BJ (cell line): ENCODE measurements around the gene C1QTNF6. TPM values are rescaled to one million over a fixed set of nuclear protein-coding genes. Genes with fewer than 3 reads are reported as not detected.

Experiments
- CTCF ChIA-PET: fragments of 350-600 bp; formaldehyde crosslinking; extraction: SDS; loops from one replicate; lab custom pipeline; 2021; ENCODE audit warnings: antibody characterized with exemption, inconsistent platforms; lab: Yijun Ruan, JAX
- POLR2A ChIA-PET: fragments of 300-600 bp; sonication (Branson Sonifier 250); formaldehyde crosslinking; extraction: SDS; loops from one replicate; lab custom pipeline; 2021; ENCODE audit warnings: antibody characterized with exemption; lab: Charles Lee
- DNase-seq: peaks from one replicate; pipeline ENCODE4 v3.0.0-alpha.2; 2011; ENCODE audit warnings: low read depth
- H3K27me3 ChIP-seq: 2 replicates; pipeline ENCODE4 v1.6.0; 2011; ENCODE audit warnings: low read length; ENCODE audit not compliant: control insufficient read depth, insufficient read depth
- H3K36me3 ChIP-seq: 2 replicates; pipeline ENCODE4 v1.5.1; 2011; ENCODE audit warnings: low read length; ENCODE audit not compliant: control insufficient read depth, insufficient read depth
- H3K4me3 ChIP-seq: 2 replicates; pipeline ENCODE4 v1.5.1; 2011; ENCODE audit warnings: low read depth, mild to moderate bottlenecking, control low read depth, low read length
- CTCF ChIP-seq: IDR thresholded peaks from 2 replicates; pipeline ENCODE4 v1.5.1; 2011; ENCODE audit warnings: low read depth, mild to moderate bottlenecking, control low read depth, inconsistent platforms, low read length, moderate library complexity; ENCODE audit not compliant: insufficient read depth
- polyA plus RNA-seq: library from polyadenylated mRNA; depleted of rRNA; stranded (reverse); fragments of >200 nt; gene quantifications from 2 replicates; pipeline ENCODE4 v1.2.3, GENCODE V29; 2011

C1QTNF6 gene
- polyA plus RNA-seq, 1 experiment: 19.3 TPM

- no peak for TF ChIP-seq CTCF
- Histone ChIP-seq H3K36me3 (no peaks in the 10 kb centered on the region), H3K4me3 (no peak overlapping the region), H3K27me3 (no peaks in the 10 kb centered on the region)
- ChIA-PET CTCF (interaction anchor here (0.7 to 6.1 kb wide), 23 partner anchors 8 to 598 kb away, joined by 3 to 161 read pairs (median 4); partner anchors contain the start of gene C1QTNF6), POLR2A (interaction anchor here (0.6 kb wide), 2 partner anchors 75 to 1898 kb away, joined by 4 read pairs; partner anchors contain the start of gene TOM1)
- DNase-seq: no peak
Observed at GRCh38 chr22:37197451-37198257, 9.6 kb upstream of the C1QTNF6 start.

GRCh38 chr22:37196539-37197450 lies 8.7 kb upstream of the C1QTNF6 start:
- Histone ChIP-seq H3K4me3 (no peak overlapping the region), H3K36me3 (no peaks in the 10 kb centered on the region), H3K27me3 (no peaks in the 10 kb centered on the region)
- CTCF ChIA-PET: interaction anchor here (0.7 to 6.1 kb wide), 22 partner anchors 9 to 154 kb away, joined by 3 to 161 read pairs (median 4); partner anchors contain the start of gene C1QTNF6
- POLR2A ChIA-PET: interaction anchor here (0.6 kb wide), 2 partner anchors 74 to 1897 kb away, joined by 4 read pairs; partner anchors contain the start of gene TOM1
- DNase-seq: peak; percentile 61
- TF ChIP-seq CTCF: peak; percentile 29

- no peak for DNase-seq
- Histone ChIP-seq H3K36me3 (no peaks in the 10 kb centered on the region), H3K27me3 (no peaks in the 10 kb centered on the region), H3K4me3 (no peak overlapping the region)
- POLR2A ChIA-PET: no interaction called here
- CTCF ChIA-PET: interaction anchor here (1.1 to 6.1 kb wide), 5 partner anchors 8 to 153 kb away, joined by 3 to 161 read pairs (median 11); partner anchors contain the start of gene C1QTNF6
- no peak for TF ChIP-seq CTCF
Observed at GRCh38 chr22:37195921-37196320, 7.9 kb upstream of the C1QTNF6 start.

- DNase-seq: no peak
- ChIA-PET CTCF (no interaction called here), POLR2A (no interaction called here)
- no peak for TF ChIP-seq CTCF
- no peak overlapping the region for H3K4me3 ChIP-seq
- no peaks in the 10 kb centered on the region for H3K27me3 ChIP-seq
- no peaks in the 10 kb centered on the region for H3K36me3 ChIP-seq
Observed at GRCh38 chr22:37194750-37195149, 6.7 kb upstream of the C1QTNF6 start.
